HFF-Myc (cell line): ENCODE measurements around the gene DISC1.

Experiments
- DNase-seq: peaks from one replicate; pipeline ENCODE4 v3.0.0-alpha.2; 2011; ENCODE audit warnings: low read depth; ENCODE audit errors: extremely low read depth
- H3K4me3 ChIP-seq: replicated peaks from 2 replicates; pipeline ENCODE4 v1.5.1; 2011; ENCODE audit warnings: low read depth, mild to moderate bottlenecking, control low read depth, low read length
- TF ChIP-seq, protein P1 (sequence below): IDR thresholded peaks from 2 replicates; pipeline ENCODE4 v1.5.1; 2012; ENCODE audit warnings: mild to moderate bottlenecking, low read depth, low read length, control low read depth; ENCODE audit errors: missing control alignments

DISC1 gene

DNA sequence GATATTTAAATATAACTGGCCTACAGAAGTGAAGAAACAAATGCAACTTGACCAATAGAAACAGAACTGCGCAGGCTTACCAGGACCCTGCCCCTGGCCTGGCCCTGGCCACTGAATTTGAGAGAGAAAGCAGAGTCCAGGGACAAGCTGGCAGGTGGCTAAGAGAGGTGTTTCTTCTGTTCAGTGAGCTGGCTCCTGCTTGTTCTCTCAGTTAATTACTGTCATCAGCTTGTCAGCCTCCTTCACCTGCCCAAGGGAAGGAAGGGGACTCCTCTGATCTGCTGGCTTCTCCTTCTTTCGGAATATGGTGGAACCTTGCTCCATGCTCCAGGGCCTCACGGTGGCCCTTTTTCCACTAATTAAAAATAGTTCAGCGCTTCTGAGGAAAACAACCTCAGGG is 388.4 kb downstream of the DISC1 start:
- TF ChIP-seq, protein P1, sequence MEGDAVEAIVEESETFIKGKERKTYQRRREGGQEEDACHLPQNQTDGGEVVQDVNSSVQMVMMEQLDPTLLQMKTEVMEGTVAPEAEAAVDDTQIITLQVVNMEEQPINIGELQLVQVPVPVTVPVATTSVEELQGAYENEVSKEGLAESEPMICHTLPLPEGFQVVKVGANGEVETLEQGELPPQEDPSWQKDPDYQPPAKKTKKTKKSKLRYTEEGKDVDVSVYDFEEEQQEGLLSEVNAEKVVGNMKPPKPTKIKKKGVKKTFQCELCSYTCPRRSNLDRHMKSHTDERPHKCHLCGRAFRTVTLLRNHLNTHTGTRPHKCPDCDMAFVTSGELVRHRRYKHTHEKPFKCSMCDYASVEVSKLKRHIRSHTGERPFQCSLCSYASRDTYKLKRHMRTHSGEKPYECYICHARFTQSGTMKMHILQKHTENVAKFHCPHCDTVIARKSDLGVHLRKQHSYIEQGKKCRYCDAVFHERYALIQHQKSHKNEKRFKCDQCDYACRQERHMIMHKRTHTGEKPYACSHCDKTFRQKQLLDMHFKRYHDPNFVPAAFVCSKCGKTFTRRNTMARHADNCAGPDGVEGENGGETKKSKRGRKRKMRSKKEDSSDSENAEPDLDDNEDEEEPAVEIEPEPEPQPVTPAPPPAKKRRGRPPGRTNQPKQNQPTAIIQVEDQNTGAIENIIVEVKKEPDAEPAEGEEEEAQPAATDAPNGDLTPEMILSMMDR, result no peak
- no peak overlapping the region for H3K4me3 ChIP-seq
- no peak for DNase-seq

DNA sequence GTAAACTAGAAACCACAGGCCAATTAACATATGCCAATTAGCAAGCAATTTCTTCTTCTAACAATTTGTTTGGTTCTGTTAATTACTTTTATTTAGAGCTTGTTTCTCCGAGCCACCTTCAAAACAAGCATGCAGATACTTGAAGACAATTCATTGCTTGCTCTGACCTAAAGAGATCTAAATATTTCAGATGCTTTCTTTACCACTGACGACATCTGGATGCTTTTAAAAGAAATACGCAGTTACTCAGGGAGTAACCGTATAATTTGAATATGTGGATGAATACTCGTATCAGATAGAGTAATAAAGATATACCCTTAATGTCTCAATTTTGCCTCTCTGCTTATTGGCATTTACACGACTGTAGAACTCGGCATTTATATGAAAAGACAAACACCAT is 390.0 kb downstream of the DISC1 start:
- no peak for DNase-seq
- TF ChIP-seq, protein P1, result no peak
- no peak overlapping the region for H3K4me3 ChIP-seq

DNA sequence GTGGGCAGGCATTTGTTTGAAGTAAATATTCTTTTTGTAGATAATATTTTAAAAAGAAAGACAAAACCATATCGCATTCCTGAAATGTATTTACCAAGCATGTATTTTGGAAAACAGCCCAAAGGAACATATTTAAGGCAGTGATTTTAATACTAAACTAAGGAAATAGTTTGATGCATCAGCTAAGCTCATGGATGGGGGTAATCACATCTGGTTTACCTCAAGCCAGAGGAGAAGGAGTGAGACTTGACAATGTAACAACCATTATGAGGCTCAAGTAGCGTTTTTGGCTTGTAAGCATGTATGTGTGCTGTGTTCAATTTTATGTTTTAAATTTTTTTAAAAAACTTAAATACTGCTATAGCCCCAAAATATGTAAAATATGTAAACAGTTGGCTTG is 390.5 kb downstream of the DISC1 start:
- TF ChIP-seq, protein P1, result no peak
- DNase-seq, result no peak
- H3K4me3 ChIP-seq, result no peak overlapping the region

DNA sequence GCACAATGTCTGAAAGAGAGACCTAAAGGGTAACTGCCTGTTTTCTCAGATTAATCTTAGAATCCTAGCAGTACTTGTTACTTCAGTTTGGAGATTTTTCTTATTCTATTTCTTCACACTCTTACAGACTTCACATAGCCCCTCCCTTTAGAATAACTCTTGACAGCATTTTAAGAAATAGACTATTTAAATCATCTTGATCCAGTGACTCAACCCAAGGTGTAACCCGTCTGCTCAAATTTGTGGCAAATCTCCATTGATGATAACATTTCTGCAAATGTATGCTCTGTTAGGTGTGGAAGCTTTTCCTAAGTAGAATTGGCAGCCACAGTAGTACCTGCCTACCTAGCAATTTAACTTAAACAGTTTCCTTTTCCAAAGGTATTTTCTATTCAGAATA is 391.2 kb downstream of the DISC1 start:
- DNase-seq, result no peak
- TF ChIP-seq, protein P1, result no peak
- no peak overlapping the region for H3K4me3 ChIP-seq

DNA sequence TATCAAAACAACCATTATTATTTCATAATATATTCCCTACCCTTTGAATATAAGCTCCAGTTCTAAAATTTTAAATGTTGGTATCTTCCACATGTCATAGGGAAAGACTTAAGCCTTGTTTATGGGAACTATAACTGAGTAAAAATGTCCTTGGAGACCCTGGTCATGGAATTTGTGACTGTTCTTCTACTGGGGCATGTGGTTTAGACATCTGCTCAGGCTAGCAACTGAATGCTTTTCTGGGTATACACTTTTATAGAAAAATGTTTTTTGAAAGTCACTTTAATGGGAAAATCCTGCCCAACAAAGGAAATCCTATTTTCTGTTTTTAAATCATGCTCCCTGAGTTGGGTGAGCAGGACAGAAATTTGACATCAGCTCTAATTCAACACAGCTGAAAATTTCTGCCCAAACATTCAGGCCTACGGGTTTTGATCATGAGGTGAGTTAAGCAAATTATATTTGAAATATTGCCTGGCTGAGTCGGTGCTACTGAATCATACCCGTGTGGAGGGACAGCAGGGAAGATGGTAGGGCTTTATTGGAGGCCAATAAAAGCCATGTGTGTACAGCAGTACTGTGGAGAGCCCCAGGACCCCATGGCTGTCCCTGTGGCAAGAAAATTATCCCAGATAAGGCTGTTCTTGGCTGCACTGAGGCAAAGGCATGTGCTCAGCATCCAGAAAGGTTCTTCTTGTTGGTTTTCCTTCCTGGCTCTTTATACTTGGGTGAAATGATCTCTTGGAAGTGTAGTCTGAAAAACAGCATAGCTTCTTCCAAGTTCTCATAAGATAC is 391.8 kb downstream of the DISC1 start:
- TF ChIP-seq, protein P1, result no peak
- no peak overlapping the region for H3K4me3 ChIP-seq
- no peak for DNase-seq

DNA sequence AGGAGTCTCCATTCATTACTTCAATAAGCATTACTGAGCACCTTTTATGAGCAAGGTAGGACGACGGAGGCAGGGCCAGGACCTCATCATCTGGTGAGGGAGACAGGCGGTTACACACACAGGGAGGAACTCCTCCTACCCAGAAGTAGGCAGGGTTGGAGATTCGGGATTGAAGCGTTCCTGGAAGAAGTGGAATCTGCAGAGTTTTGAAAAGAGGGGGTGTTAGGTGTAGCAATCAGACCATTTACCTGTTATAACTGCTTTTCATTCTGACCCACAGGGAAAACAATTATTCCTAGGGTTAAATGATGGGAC is 392.4 kb downstream of the DISC1 start:
- no peak overlapping the region for H3K4me3 ChIP-seq
- TF ChIP-seq, protein P1, result no peak
- DNase-seq, result no peak

DNA sequence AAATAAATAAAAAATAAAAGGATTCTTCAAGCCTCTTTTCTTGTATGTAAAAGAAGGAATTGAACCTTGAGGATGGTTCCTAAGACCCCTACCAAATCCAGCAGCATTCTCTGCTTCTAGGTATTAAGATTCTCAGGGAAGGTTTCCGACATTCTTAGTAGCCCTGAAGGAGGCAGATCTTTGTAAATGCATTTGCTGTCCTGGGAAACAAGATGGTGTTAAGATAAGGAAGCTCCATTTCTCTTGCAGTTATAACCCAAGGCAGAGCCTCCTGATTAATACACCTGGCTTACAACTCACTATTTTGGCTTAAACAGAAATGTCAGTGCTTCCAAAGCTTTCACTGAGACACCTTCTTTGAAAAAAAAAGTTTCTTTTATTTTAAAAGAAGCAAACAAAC is 393.8 kb downstream of the DISC1 start:
- no peak for DNase-seq
- H3K4me3 ChIP-seq, result no peak overlapping the region
- TF ChIP-seq, protein P1, result no peak
